Cerebellar nuclear complex (tissue), 1 donor: ENCODE data around the gene EFCAB6.

ENCODE experiments used
- DNase-seq, 2 experiments: peaks; one replicate each; lab custom pipeline; 2025; lab: John Stamatoyannopoulos, UW

Gene EFCAB6

GRCh38 chr22:43802897-43803495 lies 9.1 kb downstream of the EFCAB6 start:
- DNase-seq = no peak

- DNase-seq = no peak
These were observed 11.1 kb downstream of the EFCAB6 start for GRCh38 chr22:43800970-43801369.

DNA sequence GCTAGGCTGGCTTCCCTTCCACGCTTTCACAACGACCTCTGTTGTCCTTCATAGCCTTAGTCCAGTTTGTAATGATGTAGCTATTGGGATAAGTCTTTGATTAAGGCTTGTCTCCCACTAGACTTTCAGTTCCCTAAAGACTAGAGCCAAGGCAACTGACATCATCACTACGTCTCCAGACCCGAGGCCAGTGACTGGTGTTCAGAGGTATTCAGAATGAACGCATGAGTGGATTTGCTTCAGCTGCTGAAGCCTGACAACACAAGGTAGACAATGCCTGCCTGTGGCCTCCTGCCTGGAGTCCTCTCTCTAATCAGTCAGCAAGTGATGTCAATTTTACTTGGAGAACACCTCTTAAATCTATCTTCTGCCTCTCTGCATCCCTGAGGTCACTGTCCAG lies 13.6 kb downstream of the EFCAB6 start:
- no peak for DNase-seq

DNA sequence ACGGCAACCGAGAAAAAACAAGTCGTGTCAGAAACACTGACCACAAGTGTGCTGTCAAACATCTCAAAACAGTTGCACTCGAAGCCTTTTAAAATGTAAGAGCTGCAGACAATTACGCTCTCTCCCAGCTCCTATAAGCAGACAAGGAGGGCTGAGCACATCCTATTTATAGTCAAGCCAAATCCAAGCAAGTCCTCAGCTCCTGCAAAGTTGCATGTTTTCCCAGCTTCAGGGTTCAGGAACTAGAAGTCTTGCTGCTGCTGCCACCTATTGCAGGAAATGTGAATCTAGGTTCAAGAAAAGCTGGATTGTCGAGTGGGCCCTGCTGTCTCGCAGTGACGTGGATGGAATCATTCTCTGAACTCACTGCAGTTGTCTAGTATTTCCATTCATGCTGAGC lies 15.5 kb downstream of the EFCAB6 start:
- no peak for DNase-seq

- DNase-seq = no peak
These were observed 16.8 kb downstream of the EFCAB6 start for GRCh38 chr22:43795320-43795719.

DNA sequence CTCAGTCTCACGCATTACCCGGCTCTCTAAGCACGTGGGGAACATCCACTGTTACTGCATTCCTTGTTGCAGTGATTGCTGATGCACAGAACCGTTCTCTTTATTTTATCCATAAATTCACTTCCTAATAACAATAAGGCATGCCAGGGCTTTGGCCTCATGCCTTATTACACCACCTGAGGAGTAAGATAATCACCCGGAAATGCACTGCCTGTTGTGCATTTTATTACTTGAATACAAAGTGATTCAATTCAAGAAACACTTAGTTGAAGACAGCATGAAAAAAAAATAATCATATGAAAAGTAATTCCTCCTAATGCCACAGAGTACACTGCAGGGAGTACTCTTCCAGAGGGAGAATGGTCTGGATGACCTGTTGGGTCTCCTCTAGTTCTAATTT lies 19.2 kb downstream of the EFCAB6 start:
- DNase-seq = no peak

- no peak for DNase-seq
These were observed 22.7 kb downstream of the EFCAB6 start for GRCh38 chr22:43789452-43789851.

DNA sequence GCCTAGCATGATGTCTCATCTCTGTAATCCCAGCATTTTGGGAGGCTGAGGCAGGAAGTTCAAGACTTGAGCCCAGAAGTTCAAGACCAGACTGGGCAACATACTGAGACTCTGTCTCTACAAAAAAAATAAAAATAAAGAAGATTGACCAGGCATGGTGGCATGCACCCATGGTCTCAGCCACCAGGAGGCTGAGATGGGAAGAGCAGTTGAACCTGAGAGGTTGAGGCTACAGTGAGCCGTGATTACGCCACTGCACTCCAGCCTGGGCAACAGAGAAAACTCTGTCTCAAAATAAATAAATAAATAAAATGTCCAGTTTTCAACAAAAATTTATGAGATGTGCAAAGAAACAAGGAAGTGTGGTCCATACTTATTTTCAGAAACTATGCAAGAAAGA lies 28.3 kb downstream of the EFCAB6 start:
- DNase-seq = no peak

GRCh38 chr22:43782448-43782847 lies 29.7 kb downstream of the EFCAB6 start:
- no peak for DNase-seq

GRCh38 chr22:43777286-43777685 lies 34.8 kb downstream of the EFCAB6 start:
- DNase-seq = no peak

DNA sequence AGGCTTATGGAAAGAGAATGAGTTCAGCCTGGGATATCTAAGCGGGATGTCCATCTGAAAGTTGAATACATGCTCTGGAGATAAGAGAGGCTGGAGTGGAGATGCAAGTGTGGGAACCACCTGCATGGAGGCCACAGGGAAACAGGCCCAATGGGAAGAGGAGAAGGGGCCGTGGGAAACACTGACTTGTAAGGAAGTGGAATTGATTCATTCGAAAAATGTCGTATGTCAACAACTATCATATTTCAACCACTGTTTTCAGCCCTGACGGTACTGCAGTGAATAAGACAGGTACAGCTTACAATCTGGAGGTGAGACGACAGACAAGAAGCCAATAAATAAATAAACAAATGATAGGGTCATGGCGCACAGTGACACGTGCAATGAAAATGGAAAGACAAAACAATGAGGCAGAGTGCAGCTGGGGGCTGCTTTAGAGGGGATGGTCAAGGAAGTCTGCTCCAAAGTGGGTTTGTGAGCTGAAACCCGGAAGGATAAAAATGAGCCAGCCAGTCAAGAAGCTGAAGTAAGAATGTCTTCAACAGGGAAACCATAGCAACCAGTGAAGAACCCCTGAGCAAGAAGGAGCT lies 35.9 kb downstream of the EFCAB6 start:
- no peak for DNase-seq

DNA sequence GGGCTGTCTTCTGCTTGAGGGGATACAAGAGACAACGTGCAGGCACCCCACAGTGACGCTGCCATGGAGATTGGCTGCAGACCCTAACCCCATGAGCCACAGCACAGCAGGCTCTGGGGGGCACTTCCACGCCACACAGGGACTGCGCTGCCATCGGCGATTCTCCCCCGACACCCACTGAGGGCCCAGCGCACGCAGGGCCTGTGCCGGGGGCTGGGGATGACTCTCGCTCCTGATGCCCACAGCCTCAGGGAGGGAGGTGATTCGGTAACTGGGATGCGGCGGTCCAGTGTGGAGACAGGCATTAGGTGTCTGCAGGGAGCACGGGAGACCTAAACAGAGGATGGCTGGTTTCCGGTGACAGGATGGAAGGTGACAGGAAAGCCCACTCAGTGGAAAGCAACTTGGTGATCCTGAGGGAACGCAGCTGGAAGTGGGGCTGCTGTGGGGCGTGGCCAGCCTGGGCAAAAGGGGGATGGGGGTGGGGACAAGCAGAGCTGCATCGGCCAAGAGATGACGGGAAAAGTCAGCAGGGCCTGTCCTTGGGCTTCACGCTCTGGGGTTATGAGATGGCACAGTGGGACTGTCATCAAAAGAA lies 37.7 kb downstream of the EFCAB6 start:
- no peak for DNase-seq

DNA sequence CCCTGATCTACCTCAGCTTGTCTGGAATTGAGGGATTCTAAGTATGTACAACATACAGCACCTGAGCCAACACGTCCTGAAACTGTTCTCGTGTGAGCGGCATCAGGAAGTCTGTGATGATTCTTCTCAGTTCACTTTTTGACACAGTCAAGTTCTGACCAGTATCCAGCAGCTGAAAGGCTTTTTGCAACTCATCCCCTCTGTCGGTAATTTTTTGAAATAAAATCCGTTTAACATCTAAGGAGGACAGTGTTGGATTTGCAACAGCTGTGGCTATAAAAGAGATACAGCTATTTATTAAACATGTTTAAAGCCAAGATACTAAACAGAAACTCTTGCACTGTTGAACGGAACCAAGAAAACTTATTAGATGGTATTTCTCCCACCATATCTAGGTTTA lies 39.3 kb downstream of the EFCAB6 start:
- no peak for DNase-seq

GRCh38 chr22:43755452-43755851 lies 56.7 kb downstream of the EFCAB6 start:
- DNase-seq = no peak

DNA sequence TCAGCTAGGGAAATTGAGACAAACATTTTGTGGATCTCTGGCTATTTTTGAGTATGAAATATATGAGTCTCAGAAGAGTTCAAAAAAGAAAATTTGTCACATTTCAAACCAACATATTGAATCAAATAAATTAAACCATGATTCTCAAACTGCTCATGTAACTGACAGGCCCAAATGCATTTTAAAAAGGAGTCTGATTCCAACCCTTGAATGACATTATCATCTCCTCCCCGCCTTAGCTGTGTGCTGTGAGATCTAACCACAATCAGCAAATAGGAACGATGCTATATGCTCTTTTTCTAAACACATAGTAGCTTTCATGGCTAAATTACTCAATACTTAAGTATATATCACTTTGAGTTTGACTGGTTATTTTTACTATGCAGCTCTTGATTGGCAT lies 57.1 kb downstream of the EFCAB6 start:
- DNase-seq = no peak

DNA sequence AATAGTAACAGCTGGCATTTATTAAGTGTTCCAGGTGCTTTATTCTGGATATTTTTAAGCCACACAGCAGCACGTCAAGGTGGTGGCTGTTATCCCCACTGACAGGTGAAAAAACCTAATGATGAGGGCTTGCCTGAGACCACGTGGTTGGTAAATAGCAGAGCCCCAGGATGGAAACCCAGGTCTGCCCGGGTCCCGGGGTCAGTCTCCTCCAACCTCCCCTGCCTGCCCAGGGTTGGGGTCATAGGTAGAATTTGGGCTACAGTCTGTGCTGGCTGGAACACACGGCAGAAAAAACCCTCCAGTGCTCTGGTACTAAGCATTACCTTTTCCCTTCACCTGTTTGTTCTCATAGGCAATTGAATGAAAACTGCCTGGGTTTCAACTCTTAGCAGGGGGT lies 57.9 kb downstream of the EFCAB6 start:
- DNase-seq = no peak

- DNase-seq = no peak
These were observed 58.4 kb downstream of the EFCAB6 start for GRCh38 chr22:43753688-43754087.

- no peak for DNase-seq
These were observed 61.4 kb downstream of the EFCAB6 start for GRCh38 chr22:43750751-43751150.

DNA sequence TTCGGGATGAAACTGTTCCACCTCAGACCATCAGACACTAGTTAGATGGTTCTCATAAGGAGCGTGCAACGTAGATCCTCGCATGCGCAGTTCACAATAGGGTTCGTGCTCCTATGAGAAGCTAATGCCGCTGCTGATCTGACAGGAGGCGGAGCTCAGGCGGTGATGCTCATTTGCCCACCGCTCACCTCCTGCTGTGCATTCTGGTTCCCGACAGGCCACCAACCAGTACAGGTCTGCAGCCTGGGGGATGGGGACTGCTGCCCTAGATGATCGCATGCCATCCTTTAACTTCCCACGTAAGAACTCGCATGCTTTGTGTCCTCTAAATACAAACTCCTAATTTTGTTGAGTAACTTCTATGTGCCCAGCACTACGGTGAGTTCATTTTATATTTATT lies 62.6 kb downstream of the EFCAB6 start:
- DNase-seq = no peak

DNA sequence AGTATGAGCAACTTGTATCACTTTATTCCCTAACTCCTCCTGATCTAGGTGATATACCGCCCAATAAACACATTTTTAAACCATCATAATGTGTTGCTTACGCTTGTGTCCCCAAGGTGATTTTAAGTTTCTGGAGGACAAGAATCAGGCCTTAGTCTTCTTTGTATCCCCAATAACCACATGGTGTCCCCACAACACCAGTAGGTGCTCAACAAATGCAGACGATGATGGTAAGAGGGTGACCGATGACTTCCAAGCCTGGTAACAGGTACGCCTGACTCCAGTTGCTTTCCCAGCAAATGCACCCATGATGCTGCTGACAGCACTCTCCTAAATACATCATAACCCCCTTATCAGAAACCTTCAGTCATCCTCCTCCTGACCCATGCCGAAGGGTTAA lies 64.2 kb downstream of the EFCAB6 start:
- DNase-seq = no peak

DNA sequence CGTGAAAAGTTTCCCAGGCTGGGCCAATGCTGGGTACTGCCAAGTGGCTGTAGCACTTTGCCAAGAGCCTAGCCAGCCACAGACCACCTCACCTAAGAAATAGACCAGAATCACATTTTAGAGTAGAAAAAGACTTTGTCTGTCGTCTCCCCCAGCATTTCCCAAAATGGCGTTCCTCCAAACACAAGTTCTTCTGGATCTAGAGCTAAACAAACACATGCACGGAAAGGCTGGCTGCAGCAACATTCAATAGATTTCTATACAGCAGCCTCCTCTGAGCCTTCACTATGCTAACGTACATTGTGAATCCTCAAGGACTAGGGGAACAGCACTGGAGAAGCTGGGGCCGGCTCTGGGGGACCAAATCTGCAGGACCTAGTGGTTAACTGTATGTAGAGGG lies 65.0 kb downstream of the EFCAB6 start:
- DNase-seq = no peak

- no peak for DNase-seq
These were observed 66.2 kb downstream of the EFCAB6 start for GRCh38 chr22:43745783-43746356.

DNA sequence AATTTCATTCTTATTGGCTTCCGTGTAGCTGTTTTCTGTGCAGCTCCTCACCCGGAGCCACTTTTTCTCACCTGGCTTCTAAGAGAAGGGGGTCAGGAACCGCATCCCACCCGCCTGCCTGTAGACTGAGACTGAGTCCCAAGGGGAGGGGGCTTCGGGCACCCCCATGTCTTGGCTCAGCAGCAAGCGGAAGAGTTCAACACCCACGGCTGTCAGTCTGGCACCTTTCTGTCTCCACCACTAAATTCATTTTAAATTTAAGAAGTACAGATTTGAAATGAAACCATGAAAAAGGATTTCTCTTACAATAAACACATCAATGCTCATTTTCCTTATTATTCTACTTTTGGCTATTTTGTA lies 66.7 kb downstream of the EFCAB6 start:
- no peak for DNase-seq
